Measurements from ENCODE around the gene RNF213.

Gene RNF213

DNA sequence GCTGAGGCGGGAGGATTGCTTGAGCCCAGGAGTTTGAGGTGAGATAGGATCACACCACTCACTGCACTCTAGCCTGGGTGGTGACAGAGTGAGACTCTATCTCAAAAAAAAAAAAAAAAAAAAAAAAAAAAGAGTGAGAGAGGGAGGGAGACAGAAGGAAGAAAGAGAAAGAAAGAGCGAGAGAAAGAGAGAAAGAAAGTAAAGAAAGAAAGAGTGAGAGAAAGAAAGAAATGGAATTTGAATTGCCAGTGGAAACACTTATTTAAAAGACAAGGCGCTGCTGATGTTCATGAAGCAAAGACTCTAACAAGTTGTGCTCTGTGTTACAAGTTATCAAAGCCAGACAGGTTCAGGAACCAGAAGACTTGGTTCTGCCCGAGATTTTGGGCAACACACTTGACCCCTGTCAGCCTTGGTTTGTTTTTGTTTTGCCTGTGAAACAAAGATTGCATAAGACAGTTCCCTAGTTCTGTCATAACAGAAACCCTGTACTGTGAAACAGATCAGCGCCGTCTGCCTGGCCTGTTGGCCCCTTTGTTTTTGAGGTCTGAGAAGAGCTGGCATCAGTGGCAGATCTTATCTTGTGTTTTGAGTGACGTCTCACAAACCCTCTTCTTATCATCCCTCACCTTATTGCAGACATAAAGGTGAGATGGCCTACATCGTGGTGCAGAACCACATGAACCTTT, 98.9 kb downstream of the RNF213 start:
- TF ChIP-seq, protein P1, sequence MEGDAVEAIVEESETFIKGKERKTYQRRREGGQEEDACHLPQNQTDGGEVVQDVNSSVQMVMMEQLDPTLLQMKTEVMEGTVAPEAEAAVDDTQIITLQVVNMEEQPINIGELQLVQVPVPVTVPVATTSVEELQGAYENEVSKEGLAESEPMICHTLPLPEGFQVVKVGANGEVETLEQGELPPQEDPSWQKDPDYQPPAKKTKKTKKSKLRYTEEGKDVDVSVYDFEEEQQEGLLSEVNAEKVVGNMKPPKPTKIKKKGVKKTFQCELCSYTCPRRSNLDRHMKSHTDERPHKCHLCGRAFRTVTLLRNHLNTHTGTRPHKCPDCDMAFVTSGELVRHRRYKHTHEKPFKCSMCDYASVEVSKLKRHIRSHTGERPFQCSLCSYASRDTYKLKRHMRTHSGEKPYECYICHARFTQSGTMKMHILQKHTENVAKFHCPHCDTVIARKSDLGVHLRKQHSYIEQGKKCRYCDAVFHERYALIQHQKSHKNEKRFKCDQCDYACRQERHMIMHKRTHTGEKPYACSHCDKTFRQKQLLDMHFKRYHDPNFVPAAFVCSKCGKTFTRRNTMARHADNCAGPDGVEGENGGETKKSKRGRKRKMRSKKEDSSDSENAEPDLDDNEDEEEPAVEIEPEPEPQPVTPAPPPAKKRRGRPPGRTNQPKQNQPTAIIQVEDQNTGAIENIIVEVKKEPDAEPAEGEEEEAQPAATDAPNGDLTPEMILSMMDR (IDR thresholded peaks at IDR 0.05) = no peak

DNA sequence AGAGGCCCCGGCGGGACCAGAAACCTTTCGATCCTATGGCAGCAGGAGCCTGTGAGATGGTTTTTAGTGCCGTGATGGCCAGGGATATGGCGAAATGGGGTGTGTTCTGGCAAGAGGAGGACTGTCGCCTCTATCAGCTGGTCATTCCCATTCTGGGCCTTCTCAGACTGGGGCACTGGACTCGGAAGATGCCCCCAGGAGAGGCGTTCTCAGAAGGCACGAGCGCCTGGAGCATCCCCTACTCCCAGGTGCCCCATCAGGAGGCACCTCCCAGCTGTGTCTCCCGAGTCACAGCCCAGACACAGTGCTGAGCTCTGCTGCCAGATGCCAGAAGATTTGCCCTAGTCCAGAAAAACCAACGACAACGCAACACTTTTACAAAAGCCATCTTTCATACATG, 99.7 kb downstream of the RNF213 start:
- TF ChIP-seq, protein P1 (IDR thresholded peaks at IDR 0.05) = no peak

DNA sequence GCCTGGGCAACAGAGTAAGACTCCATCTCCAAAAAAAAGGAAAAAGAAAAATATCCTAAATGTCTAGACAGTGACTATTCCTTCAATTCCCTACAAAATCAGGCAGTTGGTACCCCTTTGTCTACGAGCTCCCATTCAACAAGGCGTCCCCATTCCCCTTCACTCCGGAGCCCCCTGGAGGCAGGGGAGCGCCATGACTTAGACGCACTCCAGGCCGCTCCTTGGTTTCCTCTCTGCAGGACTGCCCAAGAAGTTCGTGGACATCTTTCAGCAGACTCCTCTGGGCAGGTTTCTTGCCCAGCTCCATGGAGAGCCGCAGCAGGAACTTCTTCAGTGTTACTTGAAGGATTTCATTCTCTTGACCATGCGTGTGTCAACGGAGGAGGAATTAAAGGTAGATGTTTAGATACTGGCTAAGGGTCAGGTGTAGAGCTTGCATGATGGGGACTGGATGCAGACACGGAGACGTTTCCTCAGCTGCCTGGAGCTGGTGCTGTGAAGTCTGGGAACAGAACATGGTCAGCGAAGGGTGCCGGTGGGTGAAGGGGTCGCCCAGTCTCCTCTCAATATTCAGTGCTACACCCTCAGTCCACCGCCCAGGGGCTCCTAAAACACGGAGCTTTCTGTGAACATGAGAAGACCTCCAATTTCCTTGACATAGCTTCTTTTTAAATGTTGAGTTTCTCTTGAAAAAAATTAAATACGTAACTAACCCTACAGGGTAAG, 101.0 kb downstream of the RNF213 start:
- TF ChIP-seq, protein P1 (IDR thresholded peaks at IDR 0.05) = peak; percentile 33; the same call in 1 of the 2 replicates

DNA sequence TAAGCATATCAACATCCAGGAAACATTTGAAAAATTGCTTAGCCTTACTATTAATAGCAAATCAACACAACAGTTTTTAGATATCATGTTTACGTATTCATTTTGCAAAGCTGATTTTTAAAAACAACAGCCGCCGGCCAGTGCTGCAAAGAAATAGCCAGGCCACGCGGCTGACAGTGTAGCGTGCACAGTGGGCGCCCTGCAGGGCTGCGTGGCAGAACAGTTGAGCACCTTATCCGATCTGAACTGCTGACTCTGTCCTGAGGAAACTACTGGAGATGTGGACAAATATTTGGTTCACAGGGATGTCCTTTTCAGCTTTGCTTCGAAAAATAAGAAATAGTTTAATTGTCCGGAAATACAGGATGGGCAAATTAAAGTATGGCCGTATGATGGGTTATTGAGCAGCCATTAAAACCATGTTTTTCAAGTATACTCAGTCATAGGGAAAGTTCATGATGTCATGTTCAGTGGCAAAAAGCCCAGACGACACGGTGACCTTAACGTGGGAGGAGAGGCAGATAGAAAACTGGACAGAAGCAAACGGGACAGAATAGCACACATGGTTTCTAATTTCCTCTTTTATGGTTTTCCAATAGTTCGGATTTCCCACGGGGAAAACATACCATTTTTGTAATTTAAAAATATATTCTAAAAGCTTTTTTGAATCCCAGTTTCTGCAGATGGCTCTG, 101.9 kb downstream of the RNF213 start:
- TF ChIP-seq, protein P1 (IDR thresholded peaks at IDR 0.05) = no peak

DNA sequence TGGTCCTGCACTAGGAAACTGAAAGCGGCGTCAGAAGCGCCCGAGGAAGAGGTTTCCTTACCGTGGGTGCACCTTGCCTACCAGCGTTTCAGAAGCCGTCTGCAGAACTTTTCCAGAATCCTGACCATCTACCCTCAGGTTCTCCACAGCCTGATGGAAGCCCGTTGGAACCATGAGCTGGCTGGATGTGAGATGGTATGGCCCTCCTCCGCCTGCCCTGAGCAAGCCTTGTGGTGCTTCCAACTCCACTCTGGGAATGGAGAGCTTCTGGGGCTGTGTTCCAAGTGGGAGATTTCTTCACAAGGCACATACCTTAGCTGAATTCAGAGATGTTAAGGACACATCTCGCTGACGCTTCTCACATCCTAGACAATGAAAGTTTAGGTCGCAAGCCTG, 102.5 kb downstream of the RNF213 start:
- TF ChIP-seq, protein P1 (IDR thresholded peaks at IDR 0.05) = no peak

DNA sequence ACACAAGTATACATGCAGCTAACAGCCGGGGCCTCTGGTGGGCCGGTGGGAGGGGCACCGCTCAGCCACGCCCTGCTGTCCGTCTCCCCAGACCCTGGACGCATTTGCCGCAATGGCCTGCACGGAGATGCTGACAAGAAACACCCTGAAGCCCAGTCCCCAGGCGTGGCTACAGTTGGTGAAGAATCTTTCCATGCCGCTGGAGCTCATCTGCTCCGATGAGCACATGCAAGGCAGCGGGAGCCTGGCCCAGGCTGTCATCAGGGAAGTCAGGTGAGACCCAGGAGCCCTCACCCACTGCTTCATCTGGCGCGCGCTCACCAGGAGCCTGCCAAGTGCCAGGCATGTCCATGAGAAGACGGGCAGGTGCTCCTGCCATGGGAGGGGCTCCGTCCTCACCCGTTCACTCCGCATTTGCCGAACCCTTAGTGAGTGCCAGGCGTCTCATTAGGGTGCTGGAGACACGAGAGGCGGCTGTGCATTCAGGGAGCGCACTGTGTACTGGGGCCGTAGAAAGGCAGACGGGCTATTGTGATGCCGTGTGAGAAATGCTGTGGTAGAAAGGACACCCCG, 103.0 kb downstream of the RNF213 start:
- TF ChIP-seq, protein P1 (IDR thresholded peaks at IDR 0.05) = no peak

DNA sequence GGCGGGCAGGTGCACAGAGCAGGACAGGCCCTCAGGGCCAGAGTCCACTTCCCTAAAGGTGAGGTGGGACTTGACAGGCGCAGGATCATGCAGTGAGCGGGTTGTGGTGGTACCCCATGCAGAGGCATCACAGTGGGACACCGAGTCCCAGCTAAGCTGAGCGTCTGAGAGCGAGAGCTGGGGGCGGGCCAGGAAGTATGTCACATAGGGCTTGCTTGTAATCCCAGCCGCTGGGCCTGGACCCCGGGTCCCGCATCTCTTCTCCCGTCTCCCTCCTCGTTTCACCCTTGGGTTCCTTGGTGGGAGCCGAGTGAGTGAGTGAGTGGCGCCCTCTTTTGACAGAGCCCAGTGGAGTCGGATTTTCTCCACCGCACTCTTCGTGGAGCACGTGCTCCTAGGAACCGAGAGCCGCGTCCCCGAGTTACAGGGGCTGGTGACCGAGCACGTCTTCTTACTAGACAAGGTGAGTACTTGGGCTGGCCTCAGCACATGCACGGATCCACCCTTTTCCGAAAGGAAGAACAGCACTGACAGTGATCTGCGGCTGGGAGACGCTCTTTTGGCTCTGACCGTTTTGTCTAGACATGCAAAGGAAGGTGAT, 103.5 kb downstream of the RNF213 start:
- TF ChIP-seq, protein P1 (IDR thresholded peaks at IDR 0.05) = peak; percentile 49; the same call in 1 of the 2 replicates
